Fibroblast of skin of left biceps (primary cell): Measurements from ENCODE around the gene KAZALD1.
A peak's percentile ranks its signal among the peaks of the same experiment; 100 is the strongest.

Experiments used
- DNase-seq, 2 experiments: peaks; one replicate each; pipeline ENCODE4 v3.0.0-alpha.2; 2013; ENCODE audit warnings: low read depth in 2 of 2

The KAZALD1 gene

GRCh38 chr10:101047961-101048892 is 13.6 kb upstream of the KAZALD1 start:
- DNase-seq, result no peak

- DNase-seq, result no peak
Measured at GRCh38 chr10:101050208-101051069, 11.3 kb upstream of the KAZALD1 start.

- DNase-seq, result no peak
Measured at GRCh38 chr10:101052285-101052684, 9.5 kb upstream of the KAZALD1 start.

GRCh38 chr10:101053516-101053915 is 8.3 kb upstream of the KAZALD1 start:
- DNase-seq, result no peak

- no peak for DNase-seq
Measured at GRCh38 chr10:101054351-101054750, 7.4 kb upstream of the KAZALD1 start.

GRCh38 chr10:101054876-101055275 is 6.9 kb upstream of the KAZALD1 start:
- DNase-seq, result no peak

- DNase-seq, result no peak
Measured at GRCh38 chr10:101055411-101055810, 6.4 kb upstream of the KAZALD1 start.

- DNase-seq, result no peak
Measured at GRCh38 chr10:101056365-101057151, 5.2 kb upstream of the KAZALD1 start.

GRCh38 chr10:101060036-101060950 is 1.5 kb upstream of the KAZALD1 start:
- DNase-seq, result peak; percentile 89 to 90

- DNase-seq, result peak; percentile 85 to 86
Measured at GRCh38 chr10:101060951-101061623, 702 bp upstream of the KAZALD1 start.

GRCh38 chr10:101062232-101063049 is 652 bp downstream of the KAZALD1 start:
- no peak for DNase-seq

GRCh38 chr10:101063050-101063525 is 1.3 kb downstream of the KAZALD1 start:
- no peak for DNase-seq

GRCh38 chr10:101063548-101064414 is 2.0 kb downstream of the KAZALD1 start:
- DNase-seq, result no peak

GRCh38 chr10:101064415-101065030 is 2.7 kb downstream of the KAZALD1 start:
- no peak for DNase-seq

- DNase-seq, result peak in 1 of 2 experiments; percentile 40
Measured at GRCh38 chr10:101065481-101066145, 3.8 kb downstream of the KAZALD1 start.

GRCh38 chr10:101066146-101066895 is 4.5 kb downstream of the KAZALD1 start:
- no peak for DNase-seq
